GM12878 (cell line): Measurements from ENCODE around the gene SH3BP1. TPM values are rescaled to one million over a fixed set of nuclear protein-coding genes. Genes with fewer than 3 reads are reported as not detected.
A peak's percentile ranks its signal among the peaks of the same experiment; 100 is the strongest.

Experiments
- ATAC-seq: fragments of 200-7000 bp; cut with Tn5 transposase; 3 replicates; pipeline ENCODE4 v1.9.1; 2020; ENCODE audit warnings: mild to moderate bottlenecking, moderate library complexity
- BruUV-seq: library from RNA; stranded (reverse); fragments of 400-500 nt; replicated peaks from 2 replicates; lab custom pipeline; 2021; lab: Mats Ljungman, UMichigan
- CTCF ChIA-PET: fragments of 300-600 bp; sonication (Branson Sonifier 250); formaldehyde crosslinking; extraction: SDS; loops from one replicate; lab custom pipeline; 2021; ENCODE audit warnings: inconsistent platforms; lab: Yijun Ruan, JAX
- POLR2A ChIA-PET: fragments of 350-600 bp; formaldehyde crosslinking; extraction: SDS; loops from one replicate; lab custom pipeline; 2021; ENCODE audit warnings: inconsistent platforms; lab: Charles Lee
- RAD21 ChIA-PET: fragments of 300-600 bp; sonication (Branson Sonifier 250); formaldehyde crosslinking; loops from one replicate; lab custom pipeline; 2023; ENCODE audit warnings: antibody characterized with exemption; ENCODE audit not compliant: unreplicated experiment; lab: Charles Lee
- SMC1A ChIA-PET: fragments of 300-600 bp; sonication (Branson Sonifier 250); formaldehyde crosslinking; loops from one replicate; lab custom pipeline; 2023; ENCODE audit not compliant: unreplicated experiment, uncharacterized antibody; lab: Charles Lee
- DNase-seq: peaks from one replicate; pipeline ENCODE4 v3.0.0-alpha.2; 2011; ENCODE audit warnings: low read depth, low spot score
- FAIRE-seq: peaks from 3 replicates; lab custom pipeline; 2011; peaks lifted over from hg19 to GRCh38; lab: Jason Lieb, UNC
- H2AFZ ChIP-seq: 2 replicates; pipeline ENCODE4 v1.6.0; 2011; ENCODE audit warnings: low read depth, low read length, control low read depth; ENCODE audit not compliant: control insufficient read depth
- H3K27ac ChIP-seq: 2 replicates; pipeline ENCODE4 v1.5.1; 2011; ENCODE audit warnings: control low read depth; ENCODE audit not compliant: control insufficient read depth, insufficient read depth
- H3K27me3 ChIP-seq, 2 experiments: replicated peaks in 1 of 2; 2 replicates each; pipeline versions ENCODE4 v1.6.0 to v1.6.1; 2011; ENCODE audit warnings: low read length in 1 of 2; ENCODE audit not compliant: control insufficient read depth in 2 of 2, insufficient read depth in 2 of 2
- H3K36me3 ChIP-seq, 2 experiments: 2 replicates each; pipeline ENCODE4 v1.5.1; 2011; ENCODE audit warnings: low read length in 1 of 2; ENCODE audit not compliant: control insufficient read depth in 2 of 2, insufficient read depth in 2 of 2
- H3K4me1 ChIP-seq: 2 replicates; pipeline ENCODE4 v1.6.1; 2011; ENCODE audit warnings: mild to moderate bottlenecking, low read length, moderate library complexity, mixed read lengths; ENCODE audit not compliant: control insufficient read depth, insufficient read depth
- H3K4me2 ChIP-seq: 2 replicates; pipeline ENCODE4 v1.6.0; 2011; ENCODE audit warnings: control low read depth; ENCODE audit not compliant: control insufficient read depth, insufficient read depth
- H3K4me3 ChIP-seq: fragments of 200-600 bp; sonication (generic); 2 replicates; pipeline ENCODE4 v1.5.1; 2016
- H3K79me2 ChIP-seq: 2 replicates; pipeline ENCODE4 v1.6.0; 2011; ENCODE audit warnings: low read length; ENCODE audit not compliant: control insufficient read depth, insufficient read depth
- H3K9ac ChIP-seq: 2 replicates; pipeline ENCODE4 v1.8.0; 2011; ENCODE audit warnings: low read length, control low read depth, mixed read lengths; ENCODE audit not compliant: control insufficient read depth, insufficient read depth
- H3K9me3 ChIP-seq: replicated peaks from 3 replicates; pipeline ENCODE4 v1.5.1; 2011; ENCODE audit warnings: mild to moderate bottlenecking, low read length; ENCODE audit not compliant: control insufficient read depth, insufficient read depth
- H4K20me1 ChIP-seq: 2 replicates; pipeline ENCODE4 v1.6.0; 2011; ENCODE audit not compliant: control insufficient read depth, insufficient read depth
- CHD1 ChIP-seq: IDR thresholded peaks from 2 replicates; pipeline ENCODE4 v1.6.1; 2012; ENCODE audit warnings: low read depth, low read length, improper control_type of control experiment
- CHD2 ChIP-seq: IDR thresholded peaks from 2 replicates; pipeline ENCODE4 v1.6.1; 2011; ENCODE audit warnings: low read depth, low read length, improper control_type of control experiment, borderline replicate concordance
- E2F8 ChIP-seq: fragments of 450-650 bp; IDR thresholded peaks from 2 replicates; pipeline ENCODE4 v1.6.1; 2018; ENCODE audit warnings: mild to moderate bottlenecking, low read depth, moderate library complexity; ENCODE audit not compliant: partially characterized antibody
- MEF2B ChIP-seq: fragments of 450-650 bp; IDR thresholded peaks from 2 replicates; pipeline ENCODE4 v1.6.1; 2018; ENCODE audit warnings: mild to moderate bottlenecking, moderate library complexity; ENCODE audit not compliant: partially characterized antibody, poor library complexity, severe bottlenecking
- MTA2 ChIP-seq: fragments of 450-650 bp; IDR thresholded peaks from 2 replicates; pipeline ENCODE4 v1.6.1; 2016; ENCODE audit warnings: low read depth, mild to moderate bottlenecking, moderate library complexity
- NKRF ChIP-seq: fragments of 450-650 bp; conservative IDR thresholded peaks from 2 replicates; pipeline ENCODE4 v1.6.1; 2017; ENCODE audit warnings: mild to moderate bottlenecking, moderate library complexity
- RAD21 ChIP-seq: IDR thresholded peaks from 2 replicates; pipeline ENCODE4 v1.6.1; 2011; ENCODE audit warnings: mild to moderate bottlenecking, low read depth, low read length, moderate library complexity; ENCODE audit not compliant: insufficient read depth
- SMC3 ChIP-seq: IDR thresholded peaks from 2 replicates; pipeline ENCODE4 v1.6.1; 2011; ENCODE audit warnings: low read length, improper control_type of control experiment, borderline replicate concordance
- SPI1 ChIP-seq: IDR thresholded peaks from 2 replicates; pipeline ENCODE4 v1.6.1; 2011; ENCODE audit warnings: low read depth, mild to moderate bottlenecking, low read length, moderate library complexity, borderline replicate concordance; ENCODE audit not compliant: insufficient read depth
- STAT3 ChIP-seq: IDR thresholded peaks from 2 replicates; pipeline ENCODE4 v1.6.1; 2011; ENCODE audit warnings: low read depth, low read length, improper control_type of control experiment
- TCF3 ChIP-seq: IDR thresholded peaks from 2 replicates; pipeline ENCODE4 v1.6.1; 2012; ENCODE audit warnings: low read depth, mild to moderate bottlenecking, low read length, borderline replicate concordance; ENCODE audit not compliant: insufficient read depth
- ZNF687 ChIP-seq: fragments of 450-650 bp; IDR thresholded peaks from 2 replicates; pipeline ENCODE4 v1.6.1; 2017; ENCODE audit warnings: mild to moderate bottlenecking, moderate library complexity
- WGBS: methylation state at CpG from one replicate; pipeline ENCODE4 v1.1.6; 2016; ENCODE audit warnings: low lambda C conversion rate; ENCODE audit not compliant: insufficient replicate concordance, insufficient coverage; ENCODE audit errors: missing lambda C conversion rate; 5-methylcytosine and 5-hydroxymethylcytosine counted together
- in situ Hi-C: fragments of 300-500 bp; cut with MboI; formaldehyde crosslinking; loops from 9 replicates; pipeline ENCODE4 v1.14.3; 2018; ENCODE audit warnings: mixed read lengths
- intact Hi-C: fragments of 100-400 bp; cut with micrococcal nuclease; formaldehyde crosslinking; loops from one replicate; pipeline ENCODE4 v1.14.2; 2022; ENCODE audit not compliant: unreplicated experiment
- polyA plus RNA-seq, 11 experiments: library from polyadenylated mRNA; depleted of rRNA in 4 of 11; unstranded in 6 of 11; stranded (reverse) in 5 of 11; fragments of >200 nt; fragmentation: Nextera tagmentation in 4 of 11; fragmentation: Illumina TruSeq in 1 of 11; extraction: Ambion mirVana in 4 of 11; extraction: Trizol in 1 of 11; gene quantifications; 1 replicate in 1 of 11; 2 replicates in 10 of 11; pipeline versions ENCODE4 v1.2.1 to v1.2.3, GENCODE V29; 2011 to 2016; ENCODE audit warnings: inconsistent platforms in 2 of 11, missing spikeins in 2 of 11, low read depth in 1 of 11
- total RNA-seq, 4 experiments: library from RNA; depleted of rRNA in 3 of 4; stranded (reverse); fragments of >200 nt in 3 of 4; fragmentation: Illumina TruSeq in 1 of 4; extraction: Trizol in 1 of 4; gene quantifications; 2 replicates each; pipeline versions ENCODE4 v1.2.1 to v1.2.3, GENCODE V29; 2013 to 2021

The SH3BP1 gene
- total and polyA plus RNA-seq, 10 of the 15 experiments (the other 5 are each of a cell fraction or from before 2014, with no cell fraction given) = 0.29 to 70.5 (median 22.5) TPM

- TSS peak; percentile 71 for BruUV-seq
- Histone ChIP-seq H4K20me1 (no peaks in the 10 kb centered on the region), H3K4me3 (peak overlapping the region; percentile 91), H2AFZ (no peak overlapping the region; the same call in 1 of the 2 replicates), H3K9ac (peak overlapping the region; percentile 78), H3K27ac (peak overlapping the region; percentile 85), H3K4me1 (peaks cover 31% of the 10 kb centered on the region), H3K4me2 (peak overlapping the region; percentile 97), H3K79me2 (peaks cover 30% of the 10 kb centered on the region), H3K9me3 (no peaks in the 10 kb centered on the region), H3K27me3 (no peaks in the 10 kb centered on the region), H3K36me3 (peaks cover 2% of the 10 kb centered on the region in 2 experiments; a peak in 1 of 4 replicates)
- ChIA-PET POLR2A (interaction anchor here (0.6 to 14.0 kb wide), 16 partner anchors 8 to 230 kb away, joined by 3 to 209 read pairs (median 6); partner anchors contain the start of genes ANKRD54, GGA1, MICALL1 and NOL12), CTCF (interaction anchor here (0.9 to 19.9 kb wide), 6 partner anchors 7 to 69 kb away, joined by 3 to 414 read pairs (median 172); partner anchors contain the start of genes GGA1, NOL12, PDXP and SH3BP1), SMC1A (interaction anchor here (0.6 to 10.9 kb wide), 12 partner anchors 12 to 69 kb away, joined by 3 to 98 read pairs (median 5); partner anchors contain the start of genes GGA1, PDXP and SH3BP1), RAD21 (interaction anchor here (1.1 to 5.1 kb wide), 8 partner anchors 10 to 68 kb away, joined by 3 to 112 read pairs (median 22); partner anchors contain the start of genes GGA1, NOL12, PDXP and SH3BP1)
- DNase-seq = no peak
- intact Hi-C loops (loop anchor here (2.0 kb wide), 1 partner anchor 43 kb away; no protein-coding TSS in a partner anchor), in situ Hi-C loops (no loop called here)
- WGBS = 0% methylated on average over 12 of the region's 17 CpGs
- no peak for FAIRE-seq
- ATAC-seq = peak; percentile 35
- 0 out of 2 replicates have a peak, but pooled peaks have one; percentile 44 for TF ChIP-seq NKRF
- TF ChIP-seq SMC3 = no peak
- no peak for TF ChIP-seq RAD21
- TF ChIP-seq E2F8 = no peak
- TF ChIP-seq MEF2B = no peak
- TF ChIP-seq SPI1 = peak; percentile 26; the same call in 1 of the 2 replicates
- TF ChIP-seq TCF3 = no peak
- TF ChIP-seq CHD2 = peak; percentile 43; the same call in 1 of the 2 replicates
- 0 out of 2 replicates have a peak, but pooled peaks have one; percentile 6 for TF ChIP-seq MTA2
- TF ChIP-seq ZNF687 = no peak
- TF ChIP-seq CHD1 = no peak
- no peak for TF ChIP-seq STAT3
Measured at GRCh38 chr22:37675930-37676735, 36.7 kb downstream of the SH3BP1 start.
